Mesothelial cell of epicardium (in vitro differentiated cells): ENCODE results near the gene LRRC63. TPM values are rescaled to one million over a fixed set of nuclear protein-coding genes. Genes with fewer than 3 reads are reported as not detected.

ENCODE experiments used
- DNase-seq, 2 experiments: peaks; one replicate each; pipeline ENCODE4 v3.0.0; 2021; ENCODE audit warnings: low spot score in 2 of 2; ENCODE audit not compliant: unreplicated experiment in 2 of 2
- H3K27ac Mint-ChIP-seq: 2 replicates; pipeline ENCODE4 v1.8.0; 2021; ENCODE audit warnings: mixed read lengths
- H3K27me3 Mint-ChIP-seq: 2 replicates; pipeline ENCODE4 v1.8.0; 2021; ENCODE audit warnings: low read depth, mixed read lengths
- H3K36me3 Mint-ChIP-seq: 2 replicates; pipeline ENCODE4 v1.8.0; 2021; ENCODE audit warnings: mixed read lengths
- H3K4me1 Mint-ChIP-seq: 2 replicates; pipeline ENCODE4 v1.8.0; 2021; ENCODE audit warnings: mixed read lengths
- H3K4me3 Mint-ChIP-seq: 2 replicates; pipeline ENCODE4 v1.8.0; 2021; ENCODE audit warnings: mild to moderate bottlenecking, moderate library complexity, mixed read lengths
- H3K9me3 Mint-ChIP-seq: 2 replicates; pipeline ENCODE4 v1.8.0; 2021; ENCODE audit warnings: mixed read lengths
- total RNA-seq: library from RNA; stranded (reverse); gene quantifications from 3 replicates; pipeline ENCODE4 v1.2.1, GENCODE V29; 2021
- TF ChIP-seq, protein P1 (sequence below): fragments of 200-600 bp; sonication (generic); IDR thresholded peaks from one replicate; pipeline ENCODE4 v1.5.0; 2021; ENCODE audit warnings: antibody characterized with exemption; ENCODE audit not compliant: unreplicated experiment

Gene LRRC63
- total RNA-seq, 1 donor from 2014 or later = 0.42 TPM

DNA sequence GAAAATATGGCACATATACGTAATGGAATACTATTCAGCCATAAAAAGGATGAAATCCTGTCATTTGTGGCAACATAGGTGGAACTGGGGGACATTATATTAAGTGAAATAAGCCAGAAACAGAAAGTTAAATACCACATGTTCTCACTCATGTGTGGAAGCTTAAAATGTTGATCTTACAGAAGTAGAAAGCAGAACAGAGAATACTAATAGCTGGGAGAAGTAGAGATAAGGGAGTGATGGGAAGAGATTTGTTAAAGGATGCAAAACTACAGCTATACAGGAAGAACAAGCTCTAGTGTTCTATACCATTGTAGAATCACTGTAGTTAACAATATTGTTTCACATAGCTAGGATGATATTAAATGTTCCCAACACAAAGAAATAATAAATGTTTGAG is 107.3 kb downstream of the LRRC63 start:
- no peaks in the 10 kb centered on the region for H3K4me1 Mint-ChIP-seq
- no peak for DNase-seq
- peaks cover 4% of the 10 kb centered on the region for H3K9me3 Mint-ChIP-seq
- no peaks in the 10 kb centered on the region for H3K36me3 Mint-ChIP-seq
- no peak overlapping the region for H3K4me3 Mint-ChIP-seq
- TF ChIP-seq, protein P1, sequence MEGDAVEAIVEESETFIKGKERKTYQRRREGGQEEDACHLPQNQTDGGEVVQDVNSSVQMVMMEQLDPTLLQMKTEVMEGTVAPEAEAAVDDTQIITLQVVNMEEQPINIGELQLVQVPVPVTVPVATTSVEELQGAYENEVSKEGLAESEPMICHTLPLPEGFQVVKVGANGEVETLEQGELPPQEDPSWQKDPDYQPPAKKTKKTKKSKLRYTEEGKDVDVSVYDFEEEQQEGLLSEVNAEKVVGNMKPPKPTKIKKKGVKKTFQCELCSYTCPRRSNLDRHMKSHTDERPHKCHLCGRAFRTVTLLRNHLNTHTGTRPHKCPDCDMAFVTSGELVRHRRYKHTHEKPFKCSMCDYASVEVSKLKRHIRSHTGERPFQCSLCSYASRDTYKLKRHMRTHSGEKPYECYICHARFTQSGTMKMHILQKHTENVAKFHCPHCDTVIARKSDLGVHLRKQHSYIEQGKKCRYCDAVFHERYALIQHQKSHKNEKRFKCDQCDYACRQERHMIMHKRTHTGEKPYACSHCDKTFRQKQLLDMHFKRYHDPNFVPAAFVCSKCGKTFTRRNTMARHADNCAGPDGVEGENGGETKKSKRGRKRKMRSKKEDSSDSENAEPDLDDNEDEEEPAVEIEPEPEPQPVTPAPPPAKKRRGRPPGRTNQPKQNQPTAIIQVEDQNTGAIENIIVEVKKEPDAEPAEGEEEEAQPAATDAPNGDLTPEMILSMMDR = no peak
- H3K27me3 Mint-ChIP-seq = no peaks in the 10 kb centered on the region
- no peak overlapping the region for H3K27ac Mint-ChIP-seq

DNA sequence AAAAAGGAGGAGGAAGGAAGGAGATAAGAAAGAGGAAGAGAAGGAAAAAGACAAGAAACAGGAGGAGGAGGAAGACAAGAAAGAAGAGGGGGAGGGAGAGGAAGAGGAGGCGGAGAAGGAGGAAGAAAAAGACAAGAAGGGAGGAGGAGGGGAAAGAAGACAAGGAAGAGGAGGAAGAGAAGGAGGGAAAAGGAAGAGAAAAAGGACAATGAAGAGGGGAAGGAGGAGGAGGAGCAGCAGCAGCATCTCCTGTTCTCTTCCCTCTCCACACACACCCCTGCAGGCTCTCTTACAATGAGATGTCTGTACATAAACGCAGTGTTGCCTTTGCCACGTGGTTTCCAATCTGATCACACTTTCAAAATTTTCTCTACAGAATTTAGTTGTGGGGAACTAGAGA is 108.7 kb downstream of the LRRC63 start:
- DNase-seq = no peak
- no peaks in the 10 kb centered on the region for H3K36me3 Mint-ChIP-seq
- peaks cover 4% of the 10 kb centered on the region for H3K9me3 Mint-ChIP-seq
- H3K27me3 Mint-ChIP-seq = no peaks in the 10 kb centered on the region
- H3K4me3 Mint-ChIP-seq = no peak overlapping the region
- no peak overlapping the region for H3K27ac Mint-ChIP-seq
- TF ChIP-seq, protein P1 = no peak
- no peaks in the 10 kb centered on the region for H3K4me1 Mint-ChIP-seq

DNA sequence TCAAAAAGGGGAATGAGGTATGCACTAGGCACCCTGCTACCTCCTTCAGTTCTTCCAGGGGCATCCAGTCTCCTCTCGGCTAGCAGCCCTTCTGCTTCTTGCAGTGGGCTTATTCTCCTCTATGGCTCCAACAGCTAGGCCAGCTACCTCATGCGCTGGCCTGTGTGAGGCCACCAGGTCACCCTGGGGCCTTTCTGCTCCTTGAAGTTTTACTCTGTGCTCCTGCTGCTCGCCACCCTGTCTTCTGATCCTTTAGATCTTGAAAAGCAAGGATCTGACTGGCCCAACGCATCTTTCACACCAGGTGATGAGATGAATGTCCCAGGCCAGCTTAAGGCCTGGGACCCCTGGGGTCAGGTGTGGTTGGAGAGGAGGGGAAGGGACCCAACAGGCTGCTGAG is 109.1 kb downstream of the LRRC63 start:
- no peak for DNase-seq
- Mint-ChIP-seq H3K27ac (no peak overlapping the region), H3K4me3 (no peak overlapping the region)

DNA sequence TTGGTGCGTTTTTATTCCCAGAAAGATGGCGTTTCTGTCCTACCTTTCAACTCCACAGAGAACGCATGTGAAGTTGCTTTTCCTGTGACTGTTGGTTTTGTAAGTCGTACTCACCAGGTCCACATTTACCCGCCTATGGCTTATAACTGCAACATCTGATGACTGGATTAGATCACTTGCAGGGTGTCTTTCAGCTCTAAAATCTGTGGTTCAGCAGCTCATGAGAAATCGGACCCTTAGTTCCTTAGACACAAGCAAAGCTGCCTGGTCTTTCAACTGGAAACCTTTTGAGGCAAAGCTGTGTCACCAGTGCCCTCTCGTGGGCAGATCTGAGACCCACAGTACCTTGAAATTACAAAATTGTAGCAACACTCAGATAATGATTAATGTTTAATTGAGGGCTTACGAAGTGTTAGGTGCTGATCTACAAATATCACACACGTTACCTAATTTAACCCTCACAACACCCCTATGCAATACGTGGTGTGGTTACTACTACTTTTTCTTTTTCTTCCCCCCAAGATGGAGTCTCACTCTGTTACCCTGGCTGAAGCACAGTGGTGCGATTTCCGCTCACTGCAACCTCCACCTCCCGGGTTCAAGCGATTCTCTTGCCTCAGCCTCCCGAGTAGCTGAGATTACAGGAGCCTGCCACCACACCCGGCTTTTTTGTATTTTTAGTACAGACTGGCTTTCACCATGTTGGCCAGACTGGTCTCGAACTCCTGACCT is 109.9 kb downstream of the LRRC63 start:
- H3K4me3 Mint-ChIP-seq = no peak overlapping the region
- no peak overlapping the region for H3K27ac Mint-ChIP-seq
- peaks cover 11% of the 10 kb centered on the region for H3K9me3 Mint-ChIP-seq
- no peaks in the 10 kb centered on the region for H3K4me1 Mint-ChIP-seq
- no peaks in the 10 kb centered on the region for H3K27me3 Mint-ChIP-seq
- no peaks in the 10 kb centered on the region for H3K36me3 Mint-ChIP-seq
- peak in 1 of 2 experiments; percentile 57 for DNase-seq
- TF ChIP-seq, protein P1 = peak; percentile 56

More for the DNA sequence above, 109.1 kb downstream of the LRRC63 start:
- Mint-ChIP-seq H3K9me3 (peaks cover 4% of the 10 kb centered on the region), H3K27me3 (no peaks in the 10 kb centered on the region), H3K4me1 (no peaks in the 10 kb centered on the region), H3K36me3 (no peaks in the 10 kb centered on the region)
- TF ChIP-seq, protein P1 = no peak

DNA sequence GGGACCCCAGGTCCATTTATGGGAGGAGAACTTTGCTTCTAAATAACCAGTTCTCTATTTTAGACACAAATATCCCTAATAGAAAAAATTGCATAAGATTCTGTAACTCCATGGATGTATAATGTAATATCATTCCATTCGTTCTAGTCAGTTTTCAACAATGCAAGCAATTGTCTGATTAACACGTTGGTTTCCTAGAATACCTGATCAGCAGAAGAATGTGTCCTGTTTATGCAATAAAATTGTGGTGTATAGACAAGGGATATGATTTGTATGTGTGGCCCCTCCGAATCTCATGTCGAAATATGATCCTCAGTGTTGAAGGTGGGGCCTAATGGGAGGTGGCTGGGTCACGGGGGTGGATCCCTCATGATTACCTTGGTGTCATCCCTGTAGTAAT is 113.2 kb downstream of the LRRC63 start:
- DNase-seq = no peak
- H3K36me3 Mint-ChIP-seq = no peaks in the 10 kb centered on the region
- peaks cover 4% of the 10 kb centered on the region for H3K4me1 Mint-ChIP-seq
- peaks cover 8% of the 10 kb centered on the region for H3K9me3 Mint-ChIP-seq
- no peaks in the 10 kb centered on the region for H3K27me3 Mint-ChIP-seq
- H3K4me3 Mint-ChIP-seq = no peak overlapping the region
- TF ChIP-seq, protein P1 = no peak
- no peak overlapping the region for H3K27ac Mint-ChIP-seq

Other genes starting within 250 kb of the LRRC63 start
- gene ZC3H13, start 159.2 kb upstream of the LRRC63 start, total RNA-seq = 60.7 to 63.3 TPM (median 61.3 TPM) in 3 replicates
- not detected in 3 replicates for gene CPB2, start 106.9 kb upstream of the LRRC63 start, total RNA-seq
- 11.6 to 12.4 TPM (median 11.6 TPM) in 3 replicates for gene LCP1, start 29.8 kb upstream of the LRRC63 start, total RNA-seq
- gene RUBCNL, start 175.3 kb downstream of the LRRC63 start, total RNA-seq = 2.4 to 3.2 TPM (median 2.8 TPM) in 3 replicates